Dendritic cell treated with granulocyte-macrophage colony-stimulating factor and Interleukin-4, amounts not matched to agents 40 ng/mL and 50 ng/mL, for 4 days (primary cell): ENCODE data around the gene C11orf98.
"Not testable (repeated sequence)": the region's sequence is repeated elsewhere in the genome, so short reads cannot be mapped to it uniquely, and the experiment has no call there.

ENCODE experiments used
- H3K27ac Mint-ChIP-seq: one replicate; pipeline ENCODE4 v1.8.0; 2022; ENCODE audit warnings: mild to moderate bottlenecking, mixed read lengths
- H3K27me3 Mint-ChIP-seq: one replicate; pipeline ENCODE4 v1.8.0; 2022; ENCODE audit warnings: mild to moderate bottlenecking, mixed read lengths
- H3K36me3 Mint-ChIP-seq: one replicate; pipeline ENCODE4 v1.8.0; 2022; ENCODE audit warnings: low read depth, mixed read lengths
- H3K4me1 Mint-ChIP-seq: one replicate; pipeline ENCODE4 v1.8.0; 2022; ENCODE audit warnings: low read depth, mixed read lengths
- H3K4me3 Mint-ChIP-seq: one replicate; pipeline ENCODE4 v1.8.0; 2022; ENCODE audit warnings: mild to moderate bottlenecking, moderate library complexity, mixed read lengths
- H3K9me3 Mint-ChIP-seq: one replicate; pipeline ENCODE4 v1.8.0; 2022; ENCODE audit warnings: mixed read lengths
- intact Hi-C: fragments of 100-400 bp; cut with micrococcal nuclease; formaldehyde crosslinking; loops from one replicate; pipeline ENCODE4 v1.15.0; 2022

Gene C11orf98

DNA sequence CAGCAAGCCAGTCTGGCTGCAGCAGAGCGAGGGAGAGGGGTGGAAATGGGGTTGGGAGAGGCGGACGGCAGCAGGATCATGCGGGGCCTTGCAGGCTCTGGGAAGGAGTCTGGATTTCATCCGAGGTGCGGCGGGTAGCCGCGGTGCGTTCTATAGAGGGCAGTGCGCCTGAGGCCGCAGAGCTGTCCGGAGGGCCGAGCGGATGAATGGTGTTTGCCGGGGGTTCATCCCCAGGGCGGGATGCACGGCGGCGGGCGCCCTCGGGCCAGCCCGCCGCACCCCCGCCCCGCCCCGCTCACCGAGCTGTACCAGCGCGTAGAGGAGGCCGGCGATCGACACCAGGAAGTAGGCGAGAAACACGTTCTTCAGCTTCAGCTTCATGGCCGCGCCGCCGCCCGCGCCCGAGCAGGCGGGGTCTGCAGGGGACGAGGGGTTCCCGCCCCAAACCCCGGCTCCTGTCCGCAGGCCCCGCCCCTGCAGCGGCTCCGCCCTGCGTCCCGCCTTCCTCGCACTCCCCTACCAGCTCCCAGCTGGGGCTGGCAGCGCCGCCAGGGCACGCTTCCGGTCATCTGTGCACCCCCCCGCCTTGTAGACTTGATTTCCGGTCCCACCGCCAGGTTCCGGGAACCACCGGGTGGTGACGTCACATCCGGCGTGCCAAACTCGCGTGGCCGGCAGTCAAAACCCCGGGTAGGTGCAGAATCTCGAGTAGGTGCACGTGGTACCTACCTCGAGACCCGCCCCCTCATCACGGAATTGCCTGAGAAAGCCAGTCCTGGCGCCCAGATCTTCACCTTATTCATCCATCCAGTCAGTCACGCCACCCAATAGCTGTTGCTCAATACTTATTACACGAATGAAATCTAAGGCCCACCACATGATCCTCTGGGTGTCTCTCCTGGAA is 43.2 kb downstream of the C11orf98 start, which contains the start of gene B3GAT3:
TSS of gene B3GAT3 (minus strand) at position 420 of the 904 bp plus-strand sequence. CDS start at position 381, 39 bp downstream.
- Mint-ChIP-seq H3K4me1 (peaks cover 27% of the 10 kb centered on the region), H3K36me3 (peaks cover 56% of the 10 kb centered on the region), H3K27me3 (no peaks in the 10 kb centered on the region), H3K4me3 (peak within 1 kb of the TSS; percentile 98), H3K9me3 (no peaks in the 10 kb centered on the region), H3K27ac (peak within 1 kb of the TSS; percentile 94)
- intact Hi-C loops: no loop called here

DNA sequence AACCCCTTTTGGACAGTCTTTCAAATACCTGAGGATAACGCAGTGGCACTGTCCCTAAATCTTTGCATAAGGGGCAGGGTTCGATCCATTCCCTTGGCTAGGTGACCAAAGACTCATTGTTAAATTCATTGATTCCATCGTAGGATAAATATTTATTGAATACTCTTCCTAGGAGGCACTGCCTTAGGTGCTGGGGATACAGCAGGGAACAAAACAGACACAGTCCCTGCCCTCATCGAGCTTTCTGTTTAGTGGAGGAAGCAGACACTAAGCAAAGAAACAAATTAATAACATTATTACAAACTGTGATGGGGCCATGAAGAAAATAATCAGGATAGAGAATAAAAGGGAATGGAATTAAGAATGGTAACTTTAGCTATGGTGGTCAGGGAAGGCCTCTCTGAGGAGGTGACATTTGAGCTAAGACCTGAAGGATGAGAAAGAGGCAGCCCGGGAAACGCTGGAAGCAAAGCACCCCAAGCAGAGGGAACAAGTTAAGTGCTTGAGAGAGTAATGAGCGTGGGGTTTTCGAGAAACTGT is 43.9 kb downstream of the C11orf98 start:
- Mint-ChIP-seq H3K27me3 (no peaks in the 10 kb centered on the region), H3K27ac (peak overlapping the region; percentile 94), H3K36me3 (peaks cover 56% of the 10 kb centered on the region), H3K9me3 (no peaks in the 10 kb centered on the region), H3K4me3 (peak overlapping the region; percentile 98), H3K4me1 (peaks cover 27% of the 10 kb centered on the region)
- intact Hi-C loops: no loop called here

DNA sequence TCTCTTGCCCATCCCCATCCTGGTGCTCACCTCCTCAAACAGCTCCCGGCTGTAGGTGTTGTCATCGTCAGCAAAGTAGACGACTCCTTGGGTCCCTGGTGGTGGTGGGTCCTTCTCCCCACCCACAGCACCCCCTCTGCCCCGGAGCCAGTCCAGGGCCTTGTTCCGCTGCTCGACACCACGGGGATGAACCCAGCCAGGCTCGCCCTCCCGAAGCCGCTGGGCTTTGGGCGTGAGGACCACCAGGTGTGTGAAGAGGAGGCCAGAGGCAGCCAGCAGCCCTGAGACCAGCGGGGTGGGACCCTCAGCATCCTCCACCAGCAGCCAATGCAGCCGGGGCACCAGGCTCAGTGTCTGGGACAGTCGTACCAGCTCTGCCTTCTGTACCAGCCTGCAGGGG is 48.1 kb downstream of the C11orf98 start:
- Mint-ChIP-seq H3K36me3 (peaks cover 57% of the 10 kb centered on the region), H3K4me1 (peaks cover 37% of the 10 kb centered on the region), H3K27ac (peak overlapping the region; percentile 34)
- H3K4me3 Mint-ChIP-seq, intact Hi-C loops, H3K9me3 Mint-ChIP-seq, H3K27me3 Mint-ChIP-seq: not testable (repeated sequence)

DNA sequence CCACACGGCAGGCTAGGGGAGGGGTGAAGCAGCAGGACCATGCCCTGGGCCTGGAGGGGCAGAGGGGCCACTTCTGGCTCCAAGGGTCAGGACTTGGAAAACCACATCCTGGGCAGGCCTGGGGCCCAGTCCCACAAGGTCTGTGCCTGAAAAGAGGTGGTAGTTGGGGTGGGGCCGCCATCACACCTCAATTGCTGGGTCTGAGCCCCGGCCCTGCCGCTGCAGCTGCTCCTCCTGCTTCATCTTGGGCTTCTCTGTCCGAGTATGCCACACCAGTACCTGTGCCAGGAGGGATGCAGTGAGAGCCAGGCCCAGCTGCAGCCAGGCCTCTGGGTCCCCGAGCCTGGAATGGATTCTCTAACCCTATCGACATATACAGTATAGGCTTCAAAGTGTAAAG is 49.5 kb downstream of the C11orf98 start:
- intact Hi-C loops: no loop called here
- H3K27ac Mint-ChIP-seq: peak overlapping the region; percentile 73
- no peaks in the 10 kb centered on the region for H3K27me3 Mint-ChIP-seq
- no peaks in the 10 kb centered on the region for H3K9me3 Mint-ChIP-seq
- H3K36me3 Mint-ChIP-seq: peaks cover 60% of the 10 kb centered on the region
- H3K4me3 Mint-ChIP-seq: no peak overlapping the region
- peaks cover 40% of the 10 kb centered on the region for H3K4me1 Mint-ChIP-seq

DNA sequence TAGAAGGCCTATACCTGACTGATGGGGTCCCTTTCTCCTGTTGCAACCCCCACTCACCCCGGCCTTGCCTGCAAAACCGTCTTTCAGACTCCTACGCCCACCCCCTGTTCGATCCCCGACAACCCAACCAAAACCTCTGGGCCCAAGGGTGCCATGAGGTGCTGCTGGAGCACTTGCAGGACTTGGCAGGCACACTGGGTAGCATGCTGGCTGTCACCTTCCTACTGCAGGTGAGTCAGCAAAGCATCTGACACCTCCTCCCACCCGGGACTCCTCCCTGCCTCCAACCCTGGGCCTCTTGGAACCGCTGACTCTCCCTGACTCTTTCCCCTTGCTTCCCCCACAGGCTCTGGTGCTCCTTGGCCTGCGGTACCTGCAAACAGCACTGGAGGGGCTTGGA is 50.7 kb downstream of the C11orf98 start:
- intact Hi-C loops: no loop called here
- Mint-ChIP-seq H3K27ac (peak overlapping the region; percentile 73), H3K36me3 (peaks cover 72% of the 10 kb centered on the region), H3K4me1 (peaks cover 46% of the 10 kb centered on the region), H3K9me3 (no peaks in the 10 kb centered on the region), H3K4me3 (no peak overlapping the region), H3K27me3 (no peaks in the 10 kb centered on the region)

DNA sequence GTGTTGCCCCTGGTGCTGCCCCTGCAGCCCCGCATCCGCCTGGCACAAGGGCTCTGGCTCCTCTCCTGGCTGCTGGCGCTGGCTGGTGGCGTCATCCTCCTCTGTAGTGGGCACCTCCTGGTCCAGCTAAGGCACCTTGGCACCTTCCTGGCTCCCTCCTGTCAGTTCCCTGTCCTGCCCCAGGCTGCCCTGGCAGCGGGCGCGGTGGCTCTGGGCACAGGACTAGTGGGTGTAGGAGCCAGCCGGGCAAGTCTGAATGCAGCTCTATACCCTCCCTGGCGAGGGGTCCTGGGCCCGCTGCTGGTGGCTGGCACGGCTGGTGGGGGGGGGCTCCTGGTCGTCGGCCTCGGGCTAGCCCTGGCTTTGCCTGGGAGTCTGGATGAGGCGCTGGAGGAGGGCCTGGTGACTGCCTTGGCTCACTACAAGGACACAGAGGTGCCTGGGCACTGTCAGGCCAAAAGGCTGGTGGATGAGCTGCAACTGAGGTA is 51.7 kb downstream of the C11orf98 start:
- Mint-ChIP-seq H3K4me3 (peak overlapping the region; percentile 4), H3K9me3 (no peaks in the 10 kb centered on the region), H3K27ac (peak overlapping the region; percentile 73), H3K27me3 (no peaks in the 10 kb centered on the region), H3K4me1 (peaks cover 49% of the 10 kb centered on the region), H3K36me3 (peaks cover 74% of the 10 kb centered on the region)
- intact Hi-C loops: no loop called here
